HG02678 (cell line): Measurements from ENCODE around the gene GMNC.
A peak's percentile ranks its signal among the peaks of the same experiment; 100 is the strongest.

Source experiments
- ATAC-seq: cut with Tn5 transposase; IDR thresholded peaks from one replicate; pipeline ENCODE4 v1.9.1; 2021; ENCODE audit warnings: mild to moderate bottlenecking, moderate library complexity; ENCODE audit not compliant: unreplicated experiment

GMNC gene

DNA sequence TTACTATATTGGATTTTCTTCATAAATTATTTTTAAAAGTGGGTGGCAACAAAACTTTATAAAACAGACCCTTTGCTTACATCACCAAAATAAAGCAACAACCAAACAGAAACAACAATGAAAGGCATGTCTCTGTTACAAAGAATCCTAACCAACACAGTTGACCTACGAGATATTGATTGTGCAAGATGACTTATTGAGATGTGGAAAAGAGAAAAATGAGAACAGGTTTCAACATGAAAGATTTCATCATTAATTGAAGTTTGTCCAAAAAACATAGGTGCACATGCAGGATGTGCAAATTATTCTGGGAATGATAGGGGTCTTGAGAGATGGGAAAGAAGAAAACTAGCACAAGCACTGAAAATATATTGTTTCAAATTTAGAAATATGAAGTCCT is 9.0 kb downstream of the GMNC start:
- no peak for ATAC-seq

DNA sequence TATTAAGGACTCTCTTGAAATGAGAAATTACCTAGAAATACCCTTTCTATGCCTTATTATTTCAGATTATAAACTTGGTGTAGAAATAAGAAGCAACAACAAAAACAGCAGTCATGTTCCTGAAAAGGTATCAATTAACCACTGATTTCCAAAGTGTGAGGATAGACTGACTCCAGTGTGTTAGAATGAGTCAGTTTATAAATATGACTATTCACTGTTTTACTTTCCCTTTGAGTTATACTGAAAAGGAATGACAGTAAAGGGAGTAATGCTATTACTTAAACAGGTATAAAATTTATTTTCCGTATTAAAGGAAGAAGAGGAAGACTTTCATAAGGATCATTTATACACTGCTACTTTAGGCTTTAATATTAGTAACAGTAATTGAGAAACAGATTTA is 12.9 kb downstream of the GMNC start:
- no peak for ATAC-seq

DNA sequence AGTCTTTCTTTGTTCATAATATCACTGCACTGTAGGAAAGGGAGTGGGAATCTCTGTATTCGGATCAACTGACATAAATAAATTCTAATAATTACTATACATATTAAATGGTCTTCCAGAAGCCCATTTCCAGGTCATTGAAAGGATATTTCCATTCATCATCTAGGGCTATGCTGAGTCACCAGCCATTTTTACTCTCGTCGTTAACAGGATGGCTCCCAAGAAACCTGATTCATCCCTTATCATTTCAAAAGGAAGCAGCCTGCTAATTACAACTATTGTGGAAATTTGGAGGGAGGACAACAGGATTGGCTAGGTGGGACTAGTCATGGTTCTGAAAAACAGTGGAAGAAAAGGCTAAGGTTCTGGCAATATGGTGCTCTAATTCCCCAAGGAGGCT is 13.6 kb downstream of the GMNC start:
- no peak for ATAC-seq

DNA sequence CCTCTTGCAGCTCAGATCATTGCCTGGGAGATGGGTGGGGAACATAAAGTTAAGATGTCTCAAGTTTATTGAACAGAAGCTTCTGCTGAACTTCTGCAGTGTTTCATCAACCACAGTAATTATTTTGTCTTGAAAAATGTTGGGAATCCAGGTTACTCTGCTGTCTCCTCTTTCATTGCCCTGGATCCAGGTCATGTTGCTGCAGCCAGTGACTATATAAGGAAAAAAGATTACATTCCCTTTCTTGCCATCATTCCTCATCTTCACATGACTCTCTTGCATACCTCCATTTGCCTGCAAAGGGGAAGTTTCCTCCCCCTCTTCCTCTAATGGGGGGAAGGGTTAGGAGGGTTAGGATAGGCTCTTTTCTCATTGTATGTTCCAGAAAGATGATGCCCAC is 15.1 kb downstream of the GMNC start:
- ATAC-seq: no peak

DNA sequence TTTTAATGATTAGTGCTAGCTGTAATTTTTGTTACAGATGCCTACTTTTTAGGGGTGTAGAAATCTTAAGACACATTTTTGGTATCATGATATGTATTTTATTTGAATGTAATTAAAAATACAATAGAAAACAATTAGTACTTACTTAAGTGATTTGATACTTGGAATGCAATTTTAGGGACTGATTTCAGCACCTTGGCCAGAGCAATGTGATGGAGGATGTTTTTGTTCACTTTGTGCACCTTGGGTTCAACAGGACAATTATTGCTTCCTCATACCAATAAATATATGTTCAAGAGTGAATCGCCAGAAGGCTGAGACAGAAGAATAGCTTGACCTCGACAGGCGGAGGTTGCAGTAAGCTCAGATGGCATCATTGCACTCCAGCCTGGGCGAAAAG is 22.3 kb downstream of the GMNC start:
- ATAC-seq: no peak

DNA sequence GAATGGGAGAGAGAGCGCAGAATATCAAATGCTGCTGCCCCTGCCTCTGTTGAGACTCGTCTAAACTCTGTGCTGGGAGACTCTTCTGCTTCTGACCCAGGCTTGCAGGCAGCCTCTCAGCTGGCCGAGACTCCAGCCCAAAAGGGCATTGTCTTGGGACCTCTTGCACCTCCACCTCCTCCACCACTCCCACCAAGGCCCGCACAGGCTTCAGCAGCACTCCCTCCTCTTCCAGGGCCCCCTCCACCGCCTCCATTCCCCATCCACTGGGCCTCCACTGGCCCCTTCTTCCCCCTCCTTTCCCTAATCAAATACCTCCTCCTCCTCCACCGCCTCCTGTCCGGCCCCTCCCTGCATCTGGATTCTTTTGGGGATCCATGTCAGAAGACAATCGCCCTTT is 31.3 kb downstream of the GMNC start:
- ATAC-seq: no peak

DNA sequence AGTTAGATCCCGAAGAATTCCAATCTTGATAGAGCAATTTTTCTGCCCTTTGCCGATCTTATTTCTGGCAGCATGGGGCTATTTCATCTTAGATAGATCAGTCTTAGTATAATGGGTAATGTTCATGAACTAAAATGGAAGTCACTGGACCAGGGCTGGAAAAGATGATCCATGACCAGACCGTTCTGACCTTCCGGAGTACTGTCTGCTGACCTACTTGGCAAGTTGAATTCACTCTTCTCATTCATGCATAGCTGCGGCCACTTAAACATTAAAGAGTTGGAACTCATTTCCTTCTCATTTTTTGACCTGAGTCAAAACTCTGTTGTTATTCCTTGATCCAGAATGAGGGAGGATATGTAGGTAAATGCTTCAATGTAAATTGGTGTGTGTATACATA is 32.5 kb downstream of the GMNC start:
- ATAC-seq: no peak

DNA sequence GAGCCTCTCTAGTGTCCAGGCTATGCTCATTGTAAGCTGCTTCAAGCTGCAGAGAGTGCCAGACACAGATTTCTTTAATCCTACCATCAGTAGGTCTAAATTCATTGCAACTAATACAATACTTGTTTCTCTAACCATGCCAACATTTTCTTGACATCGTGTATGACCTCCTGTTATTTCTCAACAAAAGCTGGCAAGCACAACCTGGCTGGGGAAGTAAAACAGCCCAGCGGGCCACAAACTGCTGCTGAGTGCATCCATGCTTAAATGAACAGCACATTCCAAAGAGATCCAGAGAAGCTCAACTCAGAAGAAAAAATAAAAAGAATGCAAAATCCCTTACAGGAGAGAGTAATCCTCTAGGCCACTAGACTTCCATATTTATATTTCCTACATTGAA is 36.5 kb downstream of the GMNC start:
- ATAC-seq: no peak

DNA sequence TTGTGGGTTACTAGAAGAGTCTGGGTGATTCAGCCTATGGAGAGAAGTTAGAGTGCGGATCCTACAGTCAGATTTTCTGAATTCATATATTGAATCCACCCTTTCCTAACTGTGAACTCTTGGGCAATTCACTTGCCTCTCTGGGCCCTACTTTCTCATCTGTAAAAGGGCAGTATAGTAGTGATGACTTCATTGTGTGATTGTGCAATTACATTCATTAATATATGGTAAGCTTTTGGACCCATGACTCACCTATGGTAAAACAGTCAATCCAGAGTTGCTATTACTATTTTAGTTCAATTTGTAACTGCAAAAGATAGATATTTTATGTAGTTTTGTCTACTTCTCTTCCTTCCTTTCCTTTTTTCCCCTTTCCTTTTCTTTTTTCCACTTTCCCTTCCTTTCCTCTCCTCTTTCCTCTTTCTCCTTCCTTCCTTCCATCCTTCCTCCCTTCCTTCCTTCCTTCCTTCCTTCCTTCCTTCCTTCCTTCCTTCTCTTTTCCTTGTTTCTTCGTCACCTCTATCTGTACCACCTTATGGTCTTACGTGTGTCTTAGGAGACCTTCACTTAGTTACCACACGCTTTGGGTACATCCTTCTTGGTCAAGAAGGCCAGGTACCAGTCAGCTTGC is 37.0 kb downstream of the GMNC start:
- ATAC-seq: no peak

DNA sequence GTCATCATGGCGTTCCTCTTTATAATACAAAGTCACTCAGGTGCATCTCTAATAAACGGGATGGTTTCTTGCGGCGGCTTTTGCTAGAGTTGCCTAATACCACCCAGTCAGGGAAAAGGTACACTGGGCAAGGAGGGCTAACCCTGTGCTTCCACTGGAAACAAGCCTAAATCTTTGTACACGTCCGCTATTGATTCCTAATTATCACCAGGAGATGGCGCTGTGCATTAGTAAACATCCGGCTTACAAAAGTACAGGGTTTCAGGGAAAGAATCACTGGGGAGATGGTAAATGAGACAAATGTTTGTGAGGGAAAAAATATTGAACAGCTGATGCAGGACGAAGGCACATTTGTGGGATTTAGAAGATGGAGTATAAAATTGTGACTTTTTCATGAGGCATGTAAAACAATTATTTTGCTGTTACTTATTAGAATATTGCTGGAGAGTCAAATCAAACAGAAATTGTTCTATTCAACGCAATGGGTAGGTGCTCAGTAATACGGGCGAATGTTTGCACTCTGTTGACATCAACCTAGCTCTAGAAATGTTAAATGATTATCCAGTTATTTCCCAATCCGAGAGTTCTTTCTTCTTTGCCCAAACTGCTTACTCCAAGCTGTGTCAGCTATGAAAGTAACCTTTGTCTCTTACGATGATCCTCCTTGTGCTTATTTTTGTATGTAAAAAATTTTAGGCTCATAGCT is 50.6 kb downstream of the GMNC start:
- peak; percentile 73 for ATAC-seq

DNA sequence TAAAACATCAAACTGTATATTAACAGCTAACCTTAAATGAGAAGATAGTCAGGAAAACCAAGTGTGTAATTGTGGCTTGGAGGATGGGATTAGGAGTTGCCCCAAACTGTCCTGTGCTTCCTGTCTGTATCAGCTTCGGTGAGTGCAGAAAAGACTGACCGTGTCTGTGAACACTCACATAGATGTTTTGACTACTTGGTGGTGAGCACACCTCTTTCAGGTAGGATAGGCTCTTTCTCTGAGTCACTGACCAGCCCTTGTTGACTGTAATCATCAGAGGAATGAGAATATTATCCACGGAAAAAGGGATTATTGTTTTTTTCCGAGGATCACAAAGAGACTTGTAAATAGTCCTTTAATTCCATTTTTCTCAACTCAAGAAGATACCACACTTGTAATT is 51.5 kb downstream of the GMNC start:
- ATAC-seq: no peak

DNA sequence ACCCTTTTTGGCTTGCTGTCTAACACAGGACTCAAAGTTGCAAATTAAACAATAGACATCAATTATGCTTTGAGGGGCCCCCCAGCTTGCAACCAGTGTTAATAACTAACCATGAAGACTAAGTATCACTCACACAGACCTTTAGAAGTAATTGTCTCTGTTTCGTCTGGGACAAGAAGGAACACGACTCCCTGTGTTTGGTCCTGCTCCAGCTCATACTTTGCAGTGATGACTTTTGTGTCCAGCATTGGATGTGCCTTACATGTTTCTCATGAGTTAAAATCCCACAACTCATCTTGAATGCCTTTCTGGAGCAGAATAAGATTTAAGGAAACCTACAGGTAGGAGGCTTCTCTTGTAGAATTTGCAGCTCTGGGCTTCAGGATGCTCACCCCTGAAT is 53.1 kb downstream of the GMNC start:
- ATAC-seq: no peak

DNA sequence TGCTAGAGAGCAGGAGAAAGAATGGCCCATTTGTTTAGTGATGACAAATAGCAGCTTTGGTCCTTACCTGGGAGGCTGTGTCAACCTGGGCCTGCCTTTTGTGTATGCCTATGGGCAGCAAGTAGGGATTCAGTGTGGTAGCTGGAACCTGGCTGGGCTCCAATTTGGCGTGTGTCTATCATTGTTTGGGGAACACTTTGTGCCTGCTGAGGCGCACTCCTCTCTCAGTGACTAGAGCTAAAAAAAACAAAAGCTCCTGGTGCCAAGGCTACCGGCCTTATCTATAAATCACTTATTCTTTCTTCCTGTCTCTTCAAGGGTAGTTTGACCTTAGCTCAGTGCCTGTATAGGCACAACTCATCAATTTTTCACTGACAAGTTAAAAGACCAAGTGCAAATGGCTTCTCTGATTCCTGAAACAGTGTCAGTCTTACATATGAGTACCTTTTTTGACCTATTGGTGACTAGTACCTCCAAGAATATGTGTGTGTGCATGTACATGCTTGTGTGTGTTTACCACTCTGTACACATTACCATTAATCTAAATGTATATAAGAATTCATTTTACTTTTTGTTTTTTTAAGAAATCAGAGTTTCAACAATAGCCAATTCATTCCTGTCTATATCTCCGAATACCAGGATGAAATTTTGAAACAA is 54.6 kb downstream of the GMNC start:
- ATAC-seq: no peak
